Measurements from ENCODE around the gene GRAMD1A.

- TF ChIP-seq EZH2phosphoT487 (IDR thresholded peaks at IDR 0.05; ENCODE audit: borderline replicate concordance, low read length), result no peak
- no peak for TF ChIP-seq CTCF (IDR thresholded peaks at IDR 0.05; ENCODE audit: low read depth, low read length, poor library complexity, severe bottlenecking)
Measured at GRCh38 chr19:34989298-34989697, 10.8 kb upstream of the GRAMD1A start.
